Activated CD8-positive, alpha-beta T cell treated with anti-CD3 and anti-CD28 coated beads for 36 hours (primary cell): ENCODE measurements around the gene SMAD5. TPM values are rescaled to one million over a fixed set of nuclear protein-coding genes. Genes with fewer than 3 reads are reported as not detected.

Source experiments
- ATAC-seq: fragments of 200-7000 bp; cut with Tn5 transposase; one replicate; pipeline ENCODE4 v1.10.0; 2021; ENCODE audit warnings: mild to moderate bottlenecking, moderate library complexity
- CTCF ChIA-PET: fragments of 350-600 bp; sonication (Branson Sonifier 250); formaldehyde crosslinking; loops from one replicate; lab custom pipeline; 2021; ENCODE audit warnings: antibody characterized with exemption; lab: Charles Lee
- POLR2A ChIA-PET: fragments of 350-600 bp; sonication (Branson Sonifier 250); formaldehyde crosslinking; loops from one replicate; lab custom pipeline; 2021; ENCODE audit warnings: antibody characterized with exemption; lab: Charles Lee
- DNase-seq: peaks from one replicate; pipeline ENCODE4 v3.0.0-alpha.2; 2020
- H3K27ac Mint-ChIP-seq: one replicate; pipeline ENCODE4 v1.8.0; 2021; ENCODE audit warnings: mild to moderate bottlenecking, mixed read lengths
- H3K27me3 Mint-ChIP-seq: one replicate; pipeline ENCODE4 v1.8.0; 2021; ENCODE audit warnings: mixed read lengths
- H3K36me3 Mint-ChIP-seq: one replicate; pipeline ENCODE4 v1.8.0; 2021; ENCODE audit warnings: low read depth, mixed read lengths
- H3K4me1 Mint-ChIP-seq: one replicate; pipeline ENCODE4 v1.8.0; 2021; ENCODE audit warnings: low read depth, mixed read lengths
- H3K4me3 Mint-ChIP-seq: one replicate; pipeline ENCODE4 v1.8.0; 2021; ENCODE audit warnings: mild to moderate bottlenecking, moderate library complexity, mixed read lengths
- H3K9me3 Mint-ChIP-seq: one replicate; pipeline ENCODE4 v1.8.0; 2021; ENCODE audit warnings: mixed read lengths
- intact Hi-C: fragments of 100-400 bp; cut with micrococcal nuclease; formaldehyde crosslinking; loops from one replicate; pipeline ENCODE4 v1.10.0; 2022
- total RNA-seq, 2 experiments: library from RNA; stranded (reverse); gene quantifications; one replicate each; pipeline ENCODE4 v1.2.3, GENCODE V29; 2021
- TF ChIP-seq, protein P1 (sequence below): fragments of 200-600 bp; IDR thresholded peaks from one replicate; pipeline ENCODE4 v1.8.0; 2022; ENCODE audit warnings: antibody characterized with exemption, mild to moderate bottlenecking

Gene SMAD5
- total RNA-seq, 2 experiments from 2014 or later = 12.4 to 12.5 TPM

DNA sequence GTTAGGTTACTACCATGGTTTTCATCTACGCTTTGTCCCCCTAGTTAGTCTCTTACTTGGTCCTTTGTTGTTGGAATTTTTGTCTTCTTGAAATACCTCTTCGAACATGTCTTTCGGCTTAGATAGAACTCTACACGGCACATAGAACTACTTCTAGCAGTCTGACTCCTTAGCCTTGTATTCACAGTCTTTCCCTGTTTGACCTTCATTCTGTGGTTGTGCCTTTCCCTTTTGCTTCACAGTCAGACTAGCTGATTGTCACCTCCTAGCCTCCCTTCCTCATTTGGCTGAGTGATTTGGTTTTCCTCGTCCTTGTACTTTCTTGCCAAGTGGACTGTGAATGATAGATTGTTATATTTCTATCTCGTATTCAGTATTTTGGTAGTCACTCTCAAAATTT lies 10.7 kb downstream of the SMAD5 start:
- Mint-ChIP-seq H3K27ac (no peak overlapping the region), H3K9me3 (no peaks in the 10 kb centered on the region), H3K4me3 (no peak overlapping the region), H3K27me3 (no peaks in the 10 kb centered on the region), H3K36me3 (peaks cover 2% of the 10 kb centered on the region), H3K4me1 (peaks cover 18% of the 10 kb centered on the region)
- ChIA-PET CTCF (no interaction called here), POLR2A (interaction anchor here (0.6 to 1.3 kb wide), 3 partner anchors 13 to 91 kb away, joined by 3 read pairs; no protein-coding TSS in a partner anchor)
- DNase-seq = no peak
- TF ChIP-seq, protein P1, sequence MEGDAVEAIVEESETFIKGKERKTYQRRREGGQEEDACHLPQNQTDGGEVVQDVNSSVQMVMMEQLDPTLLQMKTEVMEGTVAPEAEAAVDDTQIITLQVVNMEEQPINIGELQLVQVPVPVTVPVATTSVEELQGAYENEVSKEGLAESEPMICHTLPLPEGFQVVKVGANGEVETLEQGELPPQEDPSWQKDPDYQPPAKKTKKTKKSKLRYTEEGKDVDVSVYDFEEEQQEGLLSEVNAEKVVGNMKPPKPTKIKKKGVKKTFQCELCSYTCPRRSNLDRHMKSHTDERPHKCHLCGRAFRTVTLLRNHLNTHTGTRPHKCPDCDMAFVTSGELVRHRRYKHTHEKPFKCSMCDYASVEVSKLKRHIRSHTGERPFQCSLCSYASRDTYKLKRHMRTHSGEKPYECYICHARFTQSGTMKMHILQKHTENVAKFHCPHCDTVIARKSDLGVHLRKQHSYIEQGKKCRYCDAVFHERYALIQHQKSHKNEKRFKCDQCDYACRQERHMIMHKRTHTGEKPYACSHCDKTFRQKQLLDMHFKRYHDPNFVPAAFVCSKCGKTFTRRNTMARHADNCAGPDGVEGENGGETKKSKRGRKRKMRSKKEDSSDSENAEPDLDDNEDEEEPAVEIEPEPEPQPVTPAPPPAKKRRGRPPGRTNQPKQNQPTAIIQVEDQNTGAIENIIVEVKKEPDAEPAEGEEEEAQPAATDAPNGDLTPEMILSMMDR = no peak
- intact Hi-C loops = no loop called here
- no peak for ATAC-seq

DNA sequence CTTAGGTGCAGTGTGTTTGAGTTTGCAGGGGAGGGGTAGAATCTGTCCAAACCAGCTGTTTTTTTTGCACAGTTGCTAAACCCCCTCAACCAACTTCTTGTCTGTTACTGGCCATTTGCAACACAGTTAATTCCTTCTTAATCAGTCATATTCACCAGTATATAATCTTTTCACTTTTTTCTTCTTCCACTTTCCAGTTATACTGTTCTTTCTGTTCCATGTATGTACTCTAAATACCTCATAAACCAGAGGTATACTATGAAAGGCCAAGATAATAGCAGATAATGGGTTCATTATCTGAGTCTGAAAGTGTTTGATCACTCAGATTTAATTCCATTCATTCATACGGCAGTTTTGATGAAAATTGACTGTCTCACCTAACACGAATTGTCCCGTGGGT lies 11.1 kb downstream of the SMAD5 start:
- TF ChIP-seq, protein P1 = no peak
- ATAC-seq = no peak
- no peak for DNase-seq
- no peak overlapping the region for H3K27ac Mint-ChIP-seq
- H3K36me3 Mint-ChIP-seq = peaks cover 3% of the 10 kb centered on the region
- ChIA-PET POLR2A (interaction anchor here (0.6 to 1.3 kb wide), 3 partner anchors 13 to 91 kb away, joined by 3 read pairs; no protein-coding TSS in a partner anchor), CTCF (no interaction called here)
- intact Hi-C loops = no loop called here
- H3K9me3 Mint-ChIP-seq = no peaks in the 10 kb centered on the region
- no peaks in the 10 kb centered on the region for H3K27me3 Mint-ChIP-seq
- peaks cover 16% of the 10 kb centered on the region for H3K4me1 Mint-ChIP-seq
- H3K4me3 Mint-ChIP-seq = no peak overlapping the region

DNA sequence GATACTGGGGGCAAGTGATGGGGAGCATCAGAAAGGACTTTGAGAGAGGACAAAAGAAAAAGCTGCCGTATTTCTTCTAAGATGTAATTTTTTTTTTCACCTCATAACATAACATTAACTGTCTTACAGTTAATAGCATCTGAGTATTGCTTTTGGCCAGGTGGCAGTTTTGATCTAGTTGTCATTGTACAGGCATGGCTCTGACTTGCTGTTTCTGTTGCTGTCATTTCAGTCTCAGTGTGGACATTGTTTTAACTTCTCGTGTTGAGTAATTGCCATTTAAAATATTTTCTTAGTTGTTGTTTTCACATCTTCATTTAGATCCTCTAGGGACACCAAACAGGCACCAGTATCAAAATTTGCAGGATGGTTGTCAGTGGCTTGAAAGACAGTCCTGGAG lies 12.4 kb downstream of the SMAD5 start:
- ChIA-PET CTCF (no interaction called here), POLR2A (no interaction called here)

DNA sequence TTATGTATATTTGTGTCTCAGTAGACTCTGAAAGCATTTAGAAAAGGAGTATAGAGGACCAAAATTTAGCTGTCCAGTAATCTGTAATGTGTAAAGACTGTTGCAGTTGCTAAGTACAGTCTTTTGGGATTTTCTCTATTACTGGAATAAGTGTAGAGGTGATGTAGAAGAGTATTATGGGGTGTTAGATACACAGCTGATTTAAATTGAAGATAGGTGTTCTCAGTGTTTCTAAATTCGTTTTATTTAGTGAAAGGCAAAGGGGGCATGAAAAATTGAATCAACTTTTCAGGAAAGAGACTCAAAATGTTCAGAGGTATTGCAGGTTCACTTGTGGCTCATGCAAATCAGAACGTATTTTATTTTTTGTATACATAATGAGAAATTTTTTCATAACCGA lies 13.6 kb downstream of the SMAD5 start:
- CTCF ChIA-PET = no interaction called here
- H3K4me3 Mint-ChIP-seq = no peak overlapping the region
- no peak for DNase-seq
- no peak for ATAC-seq
- H3K36me3 Mint-ChIP-seq = peaks cover 3% of the 10 kb centered on the region
- intact Hi-C loops = no loop called here
- H3K9me3 Mint-ChIP-seq = no peaks in the 10 kb centered on the region
- TF ChIP-seq, protein P1 = no peak
- no peak overlapping the region for H3K27ac Mint-ChIP-seq
- no peaks in the 10 kb centered on the region for H3K27me3 Mint-ChIP-seq
- H3K4me1 Mint-ChIP-seq = peaks cover 9% of the 10 kb centered on the region
- POLR2A ChIA-PET = no interaction called here

More for the DNA sequence above, 12.4 kb downstream of the SMAD5 start:
- intact Hi-C loops = no loop called here
- no peak for DNase-seq
- Mint-ChIP-seq H3K27ac (no peak overlapping the region), H3K4me3 (no peak overlapping the region), H3K36me3 (peaks cover 3% of the 10 kb centered on the region), H3K27me3 (no peaks in the 10 kb centered on the region), H3K9me3 (no peaks in the 10 kb centered on the region), H3K4me1 (peaks cover 9% of the 10 kb centered on the region)
- ATAC-seq = no peak
- TF ChIP-seq, protein P1 = no peak

GRCh38 chr5:136147632-136148031 lies 15.0 kb downstream of the SMAD5 start:
- no peak overlapping the region for H3K4me3 Mint-ChIP-seq
- CTCF ChIA-PET = no interaction called here
- DNase-seq = no peak
- no peak for ATAC-seq
- no peaks in the 10 kb centered on the region for H3K9me3 Mint-ChIP-seq
- POLR2A ChIA-PET = interaction anchor here (1.1 kb wide), 1 partner anchor 21 kb away, joined by 3 read pairs; no protein-coding TSS in a partner anchor
- TF ChIP-seq, protein P1 = no peak
- H3K4me1 Mint-ChIP-seq = peaks cover 9% of the 10 kb centered on the region
- no peak overlapping the region for H3K27ac Mint-ChIP-seq
- peaks cover 7% of the 10 kb centered on the region for H3K36me3 Mint-ChIP-seq
- intact Hi-C loops = no loop called here
- no peaks in the 10 kb centered on the region for H3K27me3 Mint-ChIP-seq
